Astrocyte (in vitro differentiated cells and primary cell): ENCODE measurements around the gene PPAN. TPM values are rescaled to one million over a fixed set of nuclear protein-coding genes. Genes with fewer than 3 reads are reported as not detected.

Source experiments
- DNase-seq: peaks from one replicate; pipeline ENCODE4 v3.0.0-alpha.2; 2010; ENCODE audit warnings: low read depth
- FAIRE-seq: peaks from 2 replicates; lab custom pipeline; 2011; peaks lifted over from hg19 to GRCh38; lab: Jason Lieb, UNC
- H2AFZ ChIP-seq: 2 replicates; pipeline ENCODE4 v1.6.0; 2012; ENCODE audit warnings: low read depth, low read length, inconsistent platforms
- H3K27ac ChIP-seq: 2 replicates; pipeline ENCODE4 v1.5.1; 2011; ENCODE audit warnings: low read depth, low read length, inconsistent platforms
- H3K27me3 ChIP-seq: 2 replicates; pipeline ENCODE4 v1.6.0; 2011; ENCODE audit warnings: low read length, inconsistent platforms; ENCODE audit not compliant: insufficient read depth
- H3K36me3 ChIP-seq: 2 replicates; pipeline ENCODE4 v1.5.1; 2011; ENCODE audit warnings: low read length, inconsistent platforms; ENCODE audit not compliant: insufficient read depth
- H3K4me1 ChIP-seq: 2 replicates; pipeline ENCODE4 v1.5.1; 2011; ENCODE audit warnings: low read length, inconsistent platforms; ENCODE audit not compliant: insufficient read depth
- H3K4me2 ChIP-seq: 2 replicates; pipeline ENCODE4 v1.6.0; 2012; ENCODE audit warnings: low read length, inconsistent platforms
- H3K4me3 ChIP-seq: 2 replicates; pipeline ENCODE4 v1.5.1; 2011; ENCODE audit warnings: low read depth, mild to moderate bottlenecking, low read length, inconsistent platforms; ENCODE audit not compliant: insufficient read depth
- H3K79me2 ChIP-seq: 2 replicates; pipeline ENCODE4 v1.6.0; 2012; ENCODE audit warnings: mild to moderate bottlenecking, low read length, inconsistent platforms; ENCODE audit not compliant: insufficient read depth
- H3K9ac ChIP-seq: 2 replicates; pipeline ENCODE4 v1.6.0; 2012; ENCODE audit warnings: mild to moderate bottlenecking, low read length, inconsistent platforms
- H3K9me3 ChIP-seq: 2 replicates; pipeline ENCODE4 v1.5.1; 2012; ENCODE audit warnings: low read depth, mild to moderate bottlenecking, low read length, inconsistent platforms; ENCODE audit not compliant: insufficient read depth
- H4K20me1 ChIP-seq: 2 replicates; pipeline ENCODE4 v1.6.0; 2012; ENCODE audit warnings: low read length, inconsistent platforms; ENCODE audit not compliant: insufficient read depth
- H3K27ac Mint-ChIP-seq: one replicate; pipeline ENCODE4 v1.8.0; 2021; ENCODE audit warnings: mild to moderate bottlenecking, mixed read lengths; ENCODE audit not compliant: unreplicated experiment
- H3K27me3 Mint-ChIP-seq: one replicate; pipeline ENCODE4 v1.8.0; 2021; ENCODE audit warnings: low read depth, mixed read lengths; ENCODE audit not compliant: unreplicated experiment
- H3K36me3 Mint-ChIP-seq: one replicate; pipeline ENCODE4 v1.8.0; 2021; ENCODE audit warnings: low read depth, mixed read lengths; ENCODE audit not compliant: unreplicated experiment
- H3K4me1 Mint-ChIP-seq: one replicate; pipeline ENCODE4 v1.8.0; 2021; ENCODE audit warnings: low read depth, mixed read lengths; ENCODE audit not compliant: unreplicated experiment
- H3K4me3 Mint-ChIP-seq: one replicate; pipeline ENCODE4 v1.8.0; 2021; ENCODE audit warnings: mild to moderate bottlenecking, moderate library complexity, mixed read lengths; ENCODE audit not compliant: unreplicated experiment
- H3K9me3 Mint-ChIP-seq: one replicate; pipeline ENCODE4 v1.8.0; 2021; ENCODE audit warnings: mild to moderate bottlenecking, mixed read lengths; ENCODE audit not compliant: unreplicated experiment
- EZH2 ChIP-seq: IDR thresholded peaks from 2 replicates; pipeline ENCODE4 v1.6.1; 2012; ENCODE audit warnings: mild to moderate bottlenecking, low read length, inconsistent platforms; ENCODE audit not compliant: insufficient read depth
- total RNA-seq: library from RNA; stranded (reverse); gene quantifications from 2 replicates; pipeline ENCODE4 v1.2.1, GENCODE V29; 2021
- TF ChIP-seq, protein P1 (sequence below): IDR thresholded peaks from 2 replicates; pipeline ENCODE4 v1.5.1; 2011; ENCODE audit warnings: low read depth, mild to moderate bottlenecking, inconsistent platforms, low read length, moderate library complexity; ENCODE audit not compliant: insufficient read depth

PPAN gene
- total RNA-seq, 1 donor from 2014 or later, result 55.6 TPM

DNA sequence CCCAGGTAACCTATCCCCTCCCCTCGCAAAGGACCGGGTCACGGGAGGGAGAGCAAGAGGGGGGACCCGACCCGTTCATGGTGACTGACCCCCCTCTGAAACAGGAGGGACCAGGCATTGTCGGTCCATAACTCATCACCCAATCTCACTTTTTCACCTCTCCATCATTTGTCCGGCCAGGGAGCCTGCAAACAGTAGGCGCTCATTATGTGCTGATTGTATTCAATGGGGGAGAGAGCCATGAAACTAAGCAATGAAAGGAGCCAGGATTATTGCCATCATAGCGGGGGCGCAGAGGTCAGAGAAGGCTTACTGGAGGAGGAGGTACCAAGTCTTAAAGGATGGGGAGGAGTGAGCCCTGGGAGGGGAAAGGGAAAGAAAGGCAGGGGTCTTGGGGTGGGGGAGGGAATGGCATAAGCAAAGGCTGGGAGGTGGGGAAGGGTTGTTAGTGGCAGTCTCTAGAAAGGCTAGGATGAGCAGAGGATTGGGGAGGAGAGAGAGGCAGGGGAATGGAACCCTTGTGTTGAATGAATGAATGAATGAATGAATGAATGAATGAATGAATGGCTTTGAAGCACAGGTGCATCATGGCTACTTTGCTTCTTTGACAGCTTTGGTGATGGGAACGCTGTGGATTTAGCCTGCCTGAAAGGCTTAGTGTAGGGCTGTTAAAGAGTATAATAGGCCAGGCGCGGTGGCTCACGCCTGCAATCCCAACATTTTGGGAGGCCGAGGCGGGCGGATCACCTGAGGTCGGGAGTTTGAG lies 18.7 kb upstream of the PPAN start:
- Histone ChIP-seq H3K79me2 (no peaks in the 10 kb centered on the region), H3K4me3 (no peak overlapping the region), H3K9ac (peak overlapping the region; percentile 78), H3K9me3 (no peaks in the 10 kb centered on the region), H3K27me3 (no peaks in the 10 kb centered on the region), H3K36me3 (no peaks in the 10 kb centered on the region), H3K27ac (no peak overlapping the region), H3K4me2 (peak overlapping the region; percentile 88), H4K20me1 (no peaks in the 10 kb centered on the region), H2AFZ (no peak overlapping the region), H3K4me1 (no peaks in the 10 kb centered on the region)
- H3K27ac Mint-ChIP-seq, result no peak overlapping the region
- TF ChIP-seq, protein P1, sequence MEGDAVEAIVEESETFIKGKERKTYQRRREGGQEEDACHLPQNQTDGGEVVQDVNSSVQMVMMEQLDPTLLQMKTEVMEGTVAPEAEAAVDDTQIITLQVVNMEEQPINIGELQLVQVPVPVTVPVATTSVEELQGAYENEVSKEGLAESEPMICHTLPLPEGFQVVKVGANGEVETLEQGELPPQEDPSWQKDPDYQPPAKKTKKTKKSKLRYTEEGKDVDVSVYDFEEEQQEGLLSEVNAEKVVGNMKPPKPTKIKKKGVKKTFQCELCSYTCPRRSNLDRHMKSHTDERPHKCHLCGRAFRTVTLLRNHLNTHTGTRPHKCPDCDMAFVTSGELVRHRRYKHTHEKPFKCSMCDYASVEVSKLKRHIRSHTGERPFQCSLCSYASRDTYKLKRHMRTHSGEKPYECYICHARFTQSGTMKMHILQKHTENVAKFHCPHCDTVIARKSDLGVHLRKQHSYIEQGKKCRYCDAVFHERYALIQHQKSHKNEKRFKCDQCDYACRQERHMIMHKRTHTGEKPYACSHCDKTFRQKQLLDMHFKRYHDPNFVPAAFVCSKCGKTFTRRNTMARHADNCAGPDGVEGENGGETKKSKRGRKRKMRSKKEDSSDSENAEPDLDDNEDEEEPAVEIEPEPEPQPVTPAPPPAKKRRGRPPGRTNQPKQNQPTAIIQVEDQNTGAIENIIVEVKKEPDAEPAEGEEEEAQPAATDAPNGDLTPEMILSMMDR, result no peak
- TF ChIP-seq EZH2, result no peak
- H3K4me1 Mint-ChIP-seq, result peaks cover 1% of the 10 kb centered on the region
- H3K36me3 Mint-ChIP-seq, result peaks cover 24% of the 10 kb centered on the region
- H3K9me3 Mint-ChIP-seq, result peaks cover 1% of the 10 kb centered on the region
- H3K27me3 Mint-ChIP-seq, result peaks cover 20% of the 10 kb centered on the region
- DNase-seq (no peak), FAIRE-seq (no peak)
- peak overlapping the region; percentile 89 for H3K4me3 Mint-ChIP-seq

- Mint-ChIP-seq H3K4me3 (no peak overlapping the region), H3K27ac (no peak overlapping the region), H3K27me3 (peaks cover 12% of the 10 kb centered on the region), H3K4me1 (peaks cover 1% of the 10 kb centered on the region), H3K36me3 (peaks cover 35% of the 10 kb centered on the region), H3K9me3 (peaks cover 1% of the 10 kb centered on the region)
- H3K27ac ChIP-seq, result no peak overlapping the region
- H3K4me2 ChIP-seq, result no peak overlapping the region
- H3K27me3 ChIP-seq, result no peaks in the 10 kb centered on the region
- FAIRE-seq, result no peak
- H2AFZ ChIP-seq, result no peak overlapping the region
- no peak for TF ChIP-seq EZH2
- TF ChIP-seq, protein P1, result no peak
- no peaks in the 10 kb centered on the region for H3K36me3 ChIP-seq
- H3K4me3 ChIP-seq, result no peak overlapping the region
- H3K9me3 ChIP-seq, result no peaks in the 10 kb centered on the region
- no peaks in the 10 kb centered on the region for H3K4me1 ChIP-seq
- DNase-seq, result no peak
- H3K79me2 ChIP-seq, result no peaks in the 10 kb centered on the region
- H4K20me1 ChIP-seq, result no peaks in the 10 kb centered on the region
- H3K9ac ChIP-seq, result no peak overlapping the region
These were observed 17.1 kb upstream of the PPAN start for GRCh38 chr19:10088949-10089554.
